Loucy (cell line): ENCODE results near the gene TMEM132E.
"Not testable (repeated sequence)": the region's sequence is repeated elsewhere in the genome, so short reads cannot be mapped to it uniquely, and the experiment has no call there.

Experiments used
- H2AFZ ChIP-seq: fragments of 200-600 bp; sonication (generic); 2 replicates; pipeline ENCODE4 v1.6.0; 2016; ENCODE audit warnings: antibody characterized with exemption, mild to moderate bottlenecking, low read length, moderate library complexity
- H3F3A ChIP-seq: fragments of 200-600 bp; 2 replicates; pipeline ENCODE4 v1.6.0; 2016; ENCODE audit warnings: antibody characterized with exemption, low read depth, mild to moderate bottlenecking
- H3K27me3 ChIP-seq: fragments of 200-600 bp; sonication (generic); 2 replicates; pipeline ENCODE4 v1.6.1; 2014; ENCODE audit warnings: low read length, mild to moderate bottlenecking; ENCODE audit not compliant: insufficient read depth, poor library complexity, severe bottlenecking
- H3K36me3 ChIP-seq: fragments of 200-600 bp; sonication (generic); 2 replicates; pipeline ENCODE4 v1.6.1; 2016; ENCODE audit warnings: low read length; ENCODE audit not compliant: insufficient read depth
- H3K4me1 ChIP-seq: fragments of 200-600 bp; sonication (generic); 2 replicates; pipeline ENCODE4 v1.5.1; 2014; ENCODE audit warnings: low read length, mild to moderate bottlenecking; ENCODE audit not compliant: insufficient read depth, poor library complexity, severe bottlenecking
- H3K4me2 ChIP-seq: fragments of 200-600 bp; sonication (generic); 2 replicates; pipeline ENCODE4 v1.6.0; 2014; ENCODE audit warnings: antibody characterized with exemption, low read length, low read depth, mild to moderate bottlenecking; ENCODE audit not compliant: poor library complexity, severe bottlenecking
- H3K4me3 ChIP-seq: fragments of 200-600 bp; sonication (generic); 2 replicates; pipeline ENCODE4 v1.5.1; 2014; ENCODE audit warnings: low read length, mild to moderate bottlenecking, mixed read lengths; ENCODE audit not compliant: poor library complexity, severe bottlenecking
- H3K79me2 ChIP-seq: fragments of 200-600 bp; sonication (generic); 2 replicates; pipeline ENCODE4 v1.6.1; 2014; ENCODE audit warnings: low read length; ENCODE audit not compliant: insufficient read depth
- H3K9ac ChIP-seq: fragments of 200-600 bp; sonication (generic); 2 replicates; pipeline ENCODE4 v1.6.0; 2014; ENCODE audit warnings: mild to moderate bottlenecking, low read depth, low read length, moderate library complexity; ENCODE audit not compliant: poor library complexity, severe bottlenecking
- H3K9me2 ChIP-seq: fragments of 200-600 bp; sonication (generic); replicated peaks from 2 replicates; pipeline ENCODE4 v1.6.1; 2016; ENCODE audit warnings: low read depth, low read length, mixed read lengths
- H3K9me3 ChIP-seq: fragments of 200-600 bp; sonication (generic); 2 replicates; pipeline ENCODE4 v1.6.1; 2014; ENCODE audit warnings: mild to moderate bottlenecking, antibody characterized with exemption, low read length, low read depth; ENCODE audit not compliant: insufficient read depth
- H4K20me1 ChIP-seq: fragments of 200-600 bp; sonication (generic); 2 replicates; pipeline ENCODE4 v1.6.0; 2014; ENCODE audit warnings: antibody characterized with exemption, low read length, mild to moderate bottlenecking; ENCODE audit not compliant: insufficient read depth, poor library complexity, severe bottlenecking
- CTCF ChIP-seq: fragments of 200-600 bp; sonication (generic); conservative IDR thresholded peaks from 2 replicates; pipeline ENCODE4 v1.5.1; 2014; ENCODE audit warnings: mild to moderate bottlenecking, antibody characterized with exemption, low read length
- EZH2phosphoT487 ChIP-seq: fragments of 200-600 bp; IDR thresholded peaks from 2 replicates; pipeline ENCODE4 v1.6.1; 2018; ENCODE audit warnings: antibody characterized with exemption, mild to moderate bottlenecking, moderate library complexity, borderline replicate concordance

The TMEM132E gene

GRCh38 chr17:34532281-34533065 lies 46.9 kb upstream of the TMEM132E start:
- TF ChIP-seq CTCF (no peak), EZH2phosphoT487 (no peak)
- Histone ChIP-seq H3K9ac (no peak overlapping the region), H3K9me2 (no peaks in the 10 kb centered on the region), H3K4me3 (no peak overlapping the region), H3K4me1 (no peaks in the 10 kb centered on the region), H3K36me3 (no peaks in the 10 kb centered on the region), H4K20me1 (no peaks in the 10 kb centered on the region), H3K9me3 (no peaks in the 10 kb centered on the region), H3K79me2 (no peaks in the 10 kb centered on the region), H3K27me3 (no peaks in the 10 kb centered on the region), H3K4me2 (no peak overlapping the region), H2AFZ (no peak overlapping the region), H3F3A (no peaks in the 10 kb centered on the region)

- TF ChIP-seq EZH2phosphoT487 (no peak), CTCF (no peak)
- Histone ChIP-seq H2AFZ (no peak overlapping the region), H3K36me3 (no peaks in the 10 kb centered on the region), H3K4me2 (no peak overlapping the region), H3K4me3 (no peak overlapping the region), H4K20me1 (no peaks in the 10 kb centered on the region), H3K79me2 (no peaks in the 10 kb centered on the region), H3K4me1 (no peaks in the 10 kb centered on the region), H3K9me3 (no peaks in the 10 kb centered on the region), H3K9me2 (no peaks in the 10 kb centered on the region), H3K9ac (no peak overlapping the region), H3F3A (no peaks in the 10 kb centered on the region), H3K27me3 (no peaks in the 10 kb centered on the region)
Measured at GRCh38 chr17:34533806-34534527, 45.4 kb upstream of the TMEM132E start.

GRCh38 chr17:34537445-34537844 lies 41.9 kb upstream of the TMEM132E start:
- Histone ChIP-seq H3K36me3 (no peaks in the 10 kb centered on the region), H3K4me2 (no peak overlapping the region), H2AFZ (no peak overlapping the region), H3K9me2 (no peaks in the 10 kb centered on the region), H3K27me3 (no peaks in the 10 kb centered on the region), H3F3A (no peaks in the 10 kb centered on the region), H3K9me3 (no peaks in the 10 kb centered on the region), H4K20me1 (no peaks in the 10 kb centered on the region), H3K4me1 (no peaks in the 10 kb centered on the region), H3K79me2 (no peaks in the 10 kb centered on the region), H3K4me3 (no peak overlapping the region), H3K9ac (no peak overlapping the region)
- TF ChIP-seq CTCF (no peak), EZH2phosphoT487 (no peak)

- H3K4me1 ChIP-seq, H2AFZ ChIP-seq, H3K79me2 ChIP-seq, H3K27me3 ChIP-seq, H3K9me3 ChIP-seq, H3K36me3 ChIP-seq, H3K9ac ChIP-seq, H4K20me1 ChIP-seq, H3K4me2 ChIP-seq, H3F3A ChIP-seq, H3K9me2 ChIP-seq, H3K4me3 ChIP-seq: not testable (repeated sequence)
Measured at GRCh38 chr17:34538582-34538981, 40.8 kb upstream of the TMEM132E start.
